Fibroblast of skin of abdomen (primary cell): ENCODE data around the gene GPR55.
"Not testable (repeated sequence)": the region's sequence is repeated elsewhere in the genome, so short reads cannot be mapped to it uniquely, and the experiment has no call there.

Experiments
- DNase-seq: peaks from one replicate; pipeline ENCODE4 v3.0.0-alpha.2; 2013

Gene GPR55

DNA sequence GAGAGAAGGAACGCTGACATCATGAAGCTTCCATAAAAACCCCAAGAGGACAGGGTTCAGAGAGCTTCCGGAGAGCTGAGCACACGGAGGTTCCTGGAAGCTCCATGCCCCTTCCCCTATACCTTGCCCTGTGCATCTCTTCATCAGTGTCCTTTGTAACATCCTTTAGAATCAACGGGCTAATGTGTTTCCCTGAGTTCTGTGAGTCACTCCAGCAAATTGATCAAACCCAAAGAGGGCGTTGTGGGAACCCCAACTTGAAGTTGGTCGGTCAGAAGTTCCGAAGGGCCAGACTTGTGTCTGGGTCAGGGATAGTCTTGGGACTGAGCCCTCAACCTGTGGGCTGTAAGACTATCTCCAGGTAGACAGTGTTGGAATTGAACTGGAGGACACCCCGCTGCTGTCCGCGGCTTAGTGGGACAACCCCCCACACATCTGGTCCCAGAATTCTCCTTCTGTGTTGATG, 25.9 kb upstream of the GPR55 start:
- DNase-seq: no peak

DNA sequence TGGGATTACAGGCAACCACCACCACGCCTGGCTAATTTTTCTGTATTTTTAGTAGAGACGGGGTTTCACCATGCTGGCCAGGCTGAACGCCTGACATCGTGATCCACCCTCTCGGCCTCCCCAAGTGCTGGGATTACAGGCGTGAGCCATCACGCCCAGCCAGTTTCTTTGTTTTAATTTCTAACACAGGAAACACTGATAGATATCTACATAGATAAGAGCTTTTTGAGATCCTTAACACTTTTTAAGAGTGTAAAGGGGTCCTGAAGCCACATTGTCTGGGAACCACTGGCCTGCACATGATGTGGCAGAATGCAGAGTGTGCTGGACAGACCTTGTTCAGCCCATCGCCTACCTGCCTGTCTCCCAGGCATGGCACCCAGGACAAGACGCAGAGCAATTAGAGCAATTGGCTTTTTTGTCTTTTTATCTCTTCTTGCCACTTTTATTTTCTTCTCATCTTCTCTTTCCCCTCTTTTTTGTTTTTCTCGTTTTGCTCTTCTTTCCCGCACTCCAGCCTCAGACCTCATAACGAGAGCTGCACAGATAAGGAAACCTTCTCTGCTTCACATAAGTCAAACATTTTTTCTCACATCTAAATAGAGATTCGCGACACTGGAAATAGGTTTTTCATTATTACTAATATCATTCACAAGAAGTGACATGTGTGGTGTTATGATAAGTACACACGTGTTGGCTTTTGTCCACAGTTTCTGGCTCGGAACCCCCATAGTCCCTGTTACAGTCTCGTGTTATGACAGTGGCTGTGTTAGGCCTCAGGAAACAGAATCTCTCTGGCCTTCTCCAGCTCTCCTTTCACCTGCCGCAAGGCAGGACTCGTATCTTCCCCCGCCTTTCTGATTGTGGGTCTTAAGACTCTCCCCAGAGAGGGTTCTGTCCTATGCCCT, 25.2 kb upstream of the GPR55 start:
- no peak for DNase-seq

DNA sequence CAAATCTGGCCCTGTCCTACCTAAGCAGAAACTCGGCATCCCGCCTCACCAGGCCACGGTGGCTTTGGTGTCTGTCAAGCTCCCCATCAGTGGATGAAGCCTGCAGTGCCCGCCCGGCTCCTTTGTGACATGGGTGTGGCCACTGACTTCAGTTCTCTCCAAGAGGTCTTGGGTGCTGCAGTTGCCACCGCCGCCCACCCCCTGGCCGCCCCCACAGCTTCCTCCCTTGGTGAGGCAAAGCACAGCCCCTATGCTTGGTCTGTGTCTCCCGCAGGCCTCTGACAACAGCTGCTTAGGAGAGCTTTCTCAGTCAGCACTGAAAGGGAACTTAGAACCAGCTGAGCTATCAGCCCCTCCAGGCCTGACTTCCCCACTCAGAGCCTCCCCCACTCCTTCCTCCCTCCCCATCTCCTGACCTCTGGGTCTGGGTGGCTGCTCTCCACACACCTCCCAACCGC, 22.9 kb upstream of the GPR55 start:
- DNase-seq: no peak

DNA sequence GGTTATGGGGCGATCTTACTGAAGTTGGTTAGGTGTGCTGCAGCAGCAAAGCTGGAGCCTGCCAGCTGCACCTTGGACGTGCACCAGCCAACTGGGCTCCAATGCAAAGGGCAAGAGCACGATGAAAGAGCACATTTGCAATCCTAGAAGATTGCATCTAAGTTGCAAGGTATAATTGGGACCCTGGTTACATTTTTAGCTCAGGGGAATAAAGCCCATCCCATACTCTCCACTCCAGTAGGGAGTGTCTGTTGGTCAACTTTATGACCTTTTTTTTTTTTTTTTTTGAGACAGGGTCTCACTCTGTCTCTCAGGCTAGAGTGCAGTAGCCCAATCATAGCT, 22.2 kb upstream of the GPR55 start:
- DNase-seq: no peak

DNA sequence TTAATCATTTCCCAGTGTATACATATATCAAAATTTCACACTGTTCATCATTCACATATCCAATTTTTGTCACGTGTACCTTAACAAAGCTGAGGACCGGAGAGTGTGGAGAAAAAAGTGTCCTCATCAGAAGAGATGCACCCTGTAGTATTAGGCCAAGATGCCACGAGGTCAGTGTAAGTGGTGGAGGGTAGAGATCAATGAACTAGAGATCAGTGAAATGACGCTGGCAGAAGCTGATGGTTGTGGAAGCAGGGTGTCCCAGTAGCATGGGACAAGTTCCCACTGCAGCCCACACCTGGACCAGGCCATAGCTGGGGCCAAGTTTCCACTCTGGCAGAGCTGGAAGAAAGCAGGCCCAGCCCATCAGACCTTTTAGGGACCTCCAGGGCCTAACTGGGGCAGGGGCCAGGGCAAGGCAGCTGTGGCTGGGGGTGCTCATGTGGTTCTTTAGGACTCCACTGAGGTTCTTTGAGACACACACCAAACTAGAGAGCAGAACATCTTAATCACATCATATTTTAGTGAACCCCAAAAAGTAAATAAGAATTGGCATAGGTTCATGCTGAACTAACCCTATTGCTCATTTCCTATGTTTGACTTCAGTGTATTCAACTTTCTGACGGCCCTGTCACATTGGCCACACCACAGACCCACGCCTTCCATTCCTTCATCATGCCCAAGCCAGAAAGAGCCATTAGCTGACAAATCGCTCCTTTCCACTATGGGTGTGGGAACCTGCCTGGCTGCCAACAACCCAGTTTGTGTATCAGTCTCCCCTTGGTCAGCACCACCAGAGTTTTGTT, 21.6 kb upstream of the GPR55 start:
- DNase-seq: no peak

DNA sequence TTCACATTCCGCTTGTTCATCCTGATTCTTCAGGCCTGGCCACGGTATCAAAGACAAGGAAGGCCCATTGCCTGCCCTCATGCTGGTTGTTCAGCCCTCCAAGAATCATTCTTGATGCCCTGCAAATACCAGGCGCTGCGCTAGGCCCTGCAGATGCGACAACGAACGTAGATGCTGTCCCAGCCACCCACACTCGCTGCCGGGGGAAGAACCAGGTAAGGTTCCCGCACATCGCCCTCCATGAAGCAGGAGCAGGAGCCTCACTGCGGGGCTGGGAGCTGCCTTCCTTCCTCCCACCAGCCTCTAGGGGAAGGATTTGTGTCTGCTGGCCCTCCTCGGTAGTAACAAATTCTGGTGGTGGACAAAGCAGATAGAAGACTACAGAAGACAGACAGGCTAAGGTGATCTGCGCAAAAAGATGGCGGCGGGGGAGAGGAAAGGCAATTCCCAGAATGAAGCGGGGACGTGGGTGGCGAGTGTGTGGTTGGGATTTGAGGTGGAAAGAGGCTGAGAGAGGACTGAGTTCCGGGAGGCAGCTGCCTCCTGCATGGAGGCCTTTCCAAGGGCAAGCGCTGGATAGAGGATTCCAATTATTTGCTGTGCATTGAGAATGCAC, 19.8 kb upstream of the GPR55 start:
- DNase-seq: no peak

DNA sequence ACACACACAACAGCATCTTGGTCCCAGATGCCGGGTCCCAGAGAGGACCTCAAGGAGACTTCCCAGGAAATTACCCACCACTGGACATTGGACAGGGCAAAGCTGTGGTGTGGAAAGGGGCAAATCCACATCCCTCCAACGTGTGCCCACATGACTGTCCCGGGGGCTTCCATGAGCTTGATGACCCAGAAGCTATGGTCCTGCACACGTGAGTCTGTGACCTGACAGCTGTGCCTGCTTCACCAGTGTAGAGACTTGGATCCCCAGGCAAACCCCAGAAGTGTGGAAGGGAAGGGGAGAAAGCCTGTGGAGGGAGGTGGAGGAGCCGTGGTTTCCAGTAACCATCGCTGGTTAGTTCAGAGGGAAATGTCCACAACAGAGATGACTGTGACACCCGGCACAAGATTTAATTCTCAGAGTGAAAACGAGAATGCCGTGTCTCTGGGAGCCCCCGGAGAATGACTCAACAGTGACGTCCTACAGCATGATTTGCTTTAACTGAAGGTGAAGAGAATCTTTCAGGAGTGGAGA, 19.1 kb upstream of the GPR55 start:
- DNase-seq: no peak

DNA sequence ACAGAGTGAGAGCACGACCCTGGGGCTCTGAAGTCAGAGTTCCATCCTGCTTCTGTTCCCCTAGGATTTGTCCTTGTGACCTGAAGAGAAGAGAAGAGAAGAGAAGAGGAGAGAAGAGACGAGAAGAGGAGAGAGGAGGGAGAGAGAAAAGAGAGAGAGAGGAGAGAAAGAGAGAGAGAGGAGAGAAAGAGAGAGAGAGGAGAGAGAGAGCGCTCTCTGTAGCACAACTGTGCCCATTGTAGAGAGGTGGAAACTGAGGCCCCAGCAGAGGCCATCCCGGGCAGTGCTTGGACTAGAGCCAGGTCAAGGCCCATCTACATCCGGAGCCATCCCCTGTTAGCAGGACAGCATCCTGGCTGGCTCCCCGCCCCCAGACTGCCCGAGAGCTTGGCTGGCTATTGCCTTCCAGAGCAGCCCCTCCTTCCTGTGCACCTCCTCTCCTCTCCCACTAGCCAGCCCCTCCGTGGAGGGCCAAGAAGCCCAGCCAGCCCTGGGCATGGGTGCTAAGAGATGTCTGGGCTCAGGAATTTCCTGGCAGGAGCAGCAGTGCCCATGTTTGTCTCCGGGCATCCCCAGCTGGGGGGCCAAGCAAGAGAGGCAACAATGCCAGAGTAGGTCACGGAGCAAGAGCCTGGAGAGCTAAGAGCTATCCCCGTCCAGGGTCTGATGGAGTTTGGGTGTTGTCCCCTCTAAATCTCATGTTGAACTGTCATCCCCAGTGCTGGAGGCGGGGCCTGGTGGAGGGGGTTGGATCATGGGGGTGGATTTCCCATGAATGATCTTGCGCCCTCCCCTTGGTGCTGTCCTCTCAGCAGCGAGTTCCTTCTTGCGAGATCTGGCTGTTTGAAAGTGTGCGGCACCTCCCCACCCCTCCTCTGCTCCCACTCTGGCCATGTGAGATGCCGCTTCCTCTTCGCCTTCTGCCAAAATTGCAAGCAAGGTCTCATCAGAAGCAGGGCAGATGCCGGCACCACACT, 18.2 kb upstream of the GPR55 start:
- DNase-seq: no peak

DNA sequence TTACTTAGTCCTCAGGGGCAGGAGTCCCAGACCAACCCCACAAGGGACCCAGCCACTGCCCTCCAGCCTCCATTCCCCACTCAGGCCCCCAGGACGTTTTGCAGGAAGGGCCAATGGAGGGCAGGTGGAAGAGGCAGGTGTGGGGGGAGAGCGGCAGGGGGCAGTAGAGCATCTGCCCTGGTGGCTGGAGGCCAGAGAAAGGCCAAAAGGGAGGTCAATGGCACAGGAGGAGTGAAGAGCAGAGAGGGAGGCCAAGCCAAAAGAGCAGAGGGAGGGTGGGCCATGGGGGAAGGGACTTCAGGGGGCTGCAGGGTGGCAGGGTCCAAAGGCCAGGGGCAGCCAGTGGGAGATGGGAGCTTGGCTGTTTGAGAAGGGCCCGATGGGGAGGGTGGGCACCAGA, 17.3 kb upstream of the GPR55 start:
- no peak for DNase-seq

DNA sequence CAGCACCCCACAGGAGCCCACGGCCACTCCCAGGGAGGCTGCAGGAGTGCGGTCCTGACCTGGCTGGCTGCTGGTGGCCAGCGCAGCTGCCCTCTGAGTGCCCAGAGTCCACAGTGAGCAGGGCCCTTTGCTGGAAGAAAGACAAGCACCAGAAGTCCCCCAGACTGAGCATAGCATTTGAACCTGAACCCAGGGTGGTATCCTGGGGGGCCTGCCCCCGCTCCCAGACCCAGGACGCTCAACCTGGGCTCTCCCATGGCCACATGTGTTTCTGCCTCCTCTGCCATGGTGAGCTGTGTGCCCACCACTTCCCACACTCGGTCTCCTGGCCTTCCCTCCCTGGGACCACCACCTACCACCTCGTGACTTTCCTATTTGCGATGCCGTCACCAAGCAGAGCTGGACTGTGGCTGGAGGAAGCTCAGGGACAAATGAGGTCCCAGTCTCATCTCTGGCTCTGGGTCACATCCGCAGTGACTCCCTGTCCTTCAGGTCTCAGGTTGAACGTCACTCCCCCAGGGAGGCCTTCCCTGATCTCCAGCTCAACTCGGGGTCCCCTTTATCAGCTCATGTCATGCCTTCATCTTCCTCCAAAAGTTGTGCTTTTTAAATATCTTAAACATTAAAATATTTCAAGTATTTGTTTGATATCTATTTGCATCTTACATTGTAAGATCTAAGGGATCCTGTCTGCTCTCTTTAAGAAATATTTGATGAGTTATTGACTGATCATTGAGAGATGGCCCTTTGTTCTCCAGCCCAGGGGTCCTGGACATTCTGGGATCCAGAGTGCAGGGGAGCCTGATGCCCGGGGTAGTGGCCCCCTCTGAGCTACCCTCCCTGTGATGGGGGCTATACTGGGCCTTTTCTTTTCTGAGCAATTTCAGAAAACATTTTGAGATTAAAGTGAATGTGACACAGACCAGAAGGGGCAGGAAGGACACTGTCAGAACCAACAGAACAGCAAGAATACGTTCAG, 16.4 kb upstream of the GPR55 start:
- DNase-seq: no peak

DNA sequence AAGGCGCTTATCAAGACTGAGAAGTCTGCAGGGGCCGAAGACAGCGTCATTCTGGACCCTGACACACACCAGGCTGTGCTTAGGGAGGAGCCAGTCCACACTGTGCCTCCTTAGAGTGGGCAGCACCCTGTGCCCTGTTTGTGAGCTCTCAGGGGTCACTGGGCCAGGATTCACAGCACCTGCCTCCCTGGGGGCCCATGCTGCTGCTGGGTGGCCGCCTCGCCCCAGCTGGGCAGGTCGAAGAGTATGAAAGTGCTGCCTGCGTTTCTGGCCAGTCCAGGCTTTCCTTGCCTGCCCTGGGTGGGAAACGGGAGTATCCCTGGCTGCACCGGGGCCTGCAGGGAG, 15.4 kb upstream of the GPR55 start:
- no peak for DNase-seq

DNA sequence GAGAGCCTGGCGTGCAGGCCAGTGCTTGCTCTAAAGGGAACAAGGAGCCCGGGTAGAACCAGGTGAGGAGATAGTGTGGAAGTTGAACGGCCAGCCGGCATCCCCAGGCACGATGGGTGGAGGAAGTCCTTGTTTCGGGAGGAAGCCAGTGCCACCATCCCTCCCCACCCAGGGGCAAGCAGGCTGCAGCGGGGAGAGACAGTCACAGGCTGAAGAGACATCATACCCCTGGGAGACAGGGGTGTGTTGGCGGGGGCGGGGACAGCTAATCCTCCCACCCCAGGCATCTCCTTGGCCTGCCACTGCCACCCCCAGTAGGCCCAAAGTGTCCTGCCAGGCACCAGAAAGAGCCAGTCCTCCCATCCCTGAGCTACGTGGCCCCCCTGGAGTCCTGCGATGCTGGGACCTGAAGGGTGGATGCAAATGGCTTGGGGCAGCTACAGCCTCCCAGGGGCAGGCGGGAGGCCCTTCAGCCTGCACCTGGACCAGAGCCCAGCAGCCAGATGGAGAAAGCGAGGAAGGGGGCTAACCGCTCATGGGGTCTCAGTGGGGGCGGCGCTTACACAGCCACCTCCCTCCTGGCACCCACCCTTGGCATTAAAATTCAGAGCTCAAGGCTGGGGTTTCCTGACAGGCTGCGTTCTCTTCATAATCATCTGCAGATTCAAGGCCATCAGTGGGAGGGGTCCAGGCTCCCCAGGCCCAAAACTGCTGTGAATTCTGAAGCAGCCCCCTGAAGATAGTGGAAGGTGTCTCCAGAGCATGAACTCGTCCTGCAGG, 14.8 kb upstream of the GPR55 start:
- DNase-seq: no peak

DNA sequence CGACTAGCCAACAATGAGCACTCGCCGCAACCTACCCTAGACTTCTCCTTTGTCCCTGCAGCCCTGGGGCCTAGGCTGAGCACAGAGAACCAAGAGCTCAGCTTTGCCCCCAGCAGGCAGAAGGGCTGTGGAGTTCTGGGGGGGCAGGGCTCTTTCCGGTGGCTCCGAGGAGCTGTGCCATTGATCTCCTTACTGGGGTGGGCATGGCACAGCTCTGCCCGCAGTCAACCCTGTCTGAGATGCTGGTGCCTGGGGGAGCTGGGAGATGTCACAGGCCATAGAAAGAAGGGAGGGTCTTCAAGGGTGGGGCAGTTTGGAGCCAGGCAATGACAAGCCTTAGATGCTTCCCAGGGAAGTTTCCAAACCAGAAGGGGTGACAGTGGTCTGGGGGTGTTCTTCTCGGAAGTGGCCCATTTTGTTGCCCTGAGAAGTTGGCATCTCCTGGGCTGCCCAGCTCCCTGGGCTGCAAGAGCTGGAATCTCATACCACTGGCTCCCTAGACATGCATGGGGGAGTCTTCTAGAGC, 14.1 kb upstream of the GPR55 start:
- DNase-seq: no peak

DNA sequence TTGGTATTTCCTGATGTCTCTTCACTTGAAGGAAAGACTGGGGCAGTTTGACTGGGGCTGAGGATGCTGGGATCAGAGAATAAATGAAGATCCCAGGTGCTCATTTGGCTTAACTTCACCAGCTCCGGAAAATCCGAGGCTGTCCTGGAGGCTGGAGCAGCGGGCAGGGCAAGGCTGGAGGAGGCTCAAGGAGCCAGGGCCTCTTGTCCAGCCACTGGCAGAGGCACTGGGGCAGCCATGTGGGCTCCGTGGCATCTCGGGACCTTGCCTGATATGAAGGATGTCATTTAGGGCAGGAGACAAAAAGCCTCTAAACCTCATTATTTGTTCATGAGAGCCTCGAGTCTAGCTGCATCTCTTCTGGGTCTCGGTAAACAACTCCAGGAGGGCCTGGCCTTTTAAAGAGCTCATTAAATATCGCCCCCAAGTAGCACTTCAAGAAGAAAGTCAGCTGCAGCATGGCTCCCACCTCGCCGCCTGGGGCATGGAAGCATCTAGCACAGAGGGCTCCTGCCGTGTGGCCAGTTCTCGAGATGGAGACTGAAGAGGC, 13.5 kb upstream of the GPR55 start:
- DNase-seq: no peak

DNA sequence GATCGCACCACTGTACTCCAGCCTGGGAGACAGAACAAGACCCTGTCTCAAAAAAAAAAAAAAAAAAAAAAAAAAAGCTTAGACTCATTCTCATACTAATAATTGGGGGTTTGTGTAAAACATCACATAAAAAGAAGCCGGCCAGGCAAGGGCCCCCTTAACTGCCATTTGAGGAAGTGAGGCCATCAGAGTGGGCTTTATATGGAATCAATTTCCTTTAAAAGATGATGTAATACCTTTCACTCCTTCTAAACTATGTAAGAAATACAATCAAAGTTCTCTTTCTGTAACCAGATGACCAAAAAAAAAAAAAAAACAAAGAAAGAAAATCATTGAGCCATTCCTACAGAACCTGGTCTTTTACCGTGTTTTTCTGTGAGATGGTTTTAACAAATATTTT, 13.1 kb upstream of the GPR55 start:
- no peak for DNase-seq

DNA sequence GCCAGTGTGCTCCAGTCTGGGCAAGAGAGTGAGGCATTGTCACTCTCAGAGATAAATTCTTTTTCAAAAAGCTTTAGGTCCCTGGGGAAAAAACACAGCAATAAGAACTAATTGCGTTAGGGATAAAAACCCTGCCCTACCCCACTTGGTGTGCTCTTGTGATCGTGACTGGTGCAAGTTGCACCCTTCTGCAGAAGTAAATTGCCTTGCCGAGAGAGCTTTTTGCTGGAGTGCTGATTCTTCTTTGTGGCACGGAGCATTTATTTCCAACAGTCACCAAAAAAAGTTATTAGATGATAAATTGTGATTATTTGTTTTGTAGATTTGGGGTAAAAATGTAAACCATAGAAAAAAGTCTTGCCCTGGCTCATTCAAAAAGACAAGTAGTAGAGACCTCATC, 12.3 kb upstream of the GPR55 start:
- DNase-seq: no peak

DNA sequence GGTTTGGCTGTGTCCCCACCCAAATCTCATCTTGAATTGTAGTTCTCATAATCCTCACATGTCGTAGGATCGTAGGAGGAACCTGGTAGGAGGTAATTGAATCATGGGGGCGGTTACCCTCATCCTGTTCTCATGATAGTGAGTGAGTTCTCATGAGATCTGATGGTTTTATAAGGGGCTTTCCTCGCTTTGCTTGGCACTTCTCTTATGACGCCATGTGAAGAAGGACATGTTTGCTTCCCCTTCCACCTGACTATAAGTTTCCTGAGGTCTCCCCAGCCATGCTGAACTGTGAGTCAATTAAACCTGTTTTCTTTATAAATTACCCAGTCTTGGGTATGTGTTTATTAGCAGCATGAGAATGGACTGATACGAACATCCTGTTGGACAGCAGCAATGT, 11.2 kb upstream of the GPR55 start:
- not testable (repeated sequence) for DNase-seq

DNA sequence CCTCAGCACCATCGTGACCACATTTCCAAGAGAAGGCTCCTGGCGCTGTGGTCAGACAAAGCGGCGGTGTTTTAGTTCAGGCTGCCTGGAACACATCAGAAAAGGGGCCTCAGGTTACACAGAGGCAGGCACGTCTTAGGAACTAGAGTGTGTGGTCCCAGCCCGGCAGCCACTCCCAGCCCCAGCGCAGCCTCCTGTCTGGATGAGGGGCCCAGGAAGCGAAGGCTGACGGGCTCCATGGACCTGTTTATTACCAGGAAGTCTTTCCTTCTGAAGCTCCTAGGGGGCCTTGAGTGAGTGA, 10.0 kb upstream of the GPR55 start:
- no peak for DNase-seq
